Subcutaneous abdominal adipose tissue (tissue), 5 donors: Measurements from ENCODE around the gene IRF9.

Experiments used
- H3K27ac ChIP-seq: one replicate; pipeline ENCODE4 v1.7.0; 2013; ENCODE audit warnings: low read depth, mild to moderate bottlenecking, inconsistent platforms, low read length, moderate library complexity
- H3K27me3 ChIP-seq, 5 donors: one replicate each; pipeline ENCODE4 v1.7.0; 2013; ENCODE audit warnings: low read length in 5 of 5, inconsistent platforms in 1 of 5; ENCODE audit not compliant: control insufficient read depth in 5 of 5, insufficient read depth in 4 of 5
- H3K36me3 ChIP-seq, 5 donors: one replicate each; pipeline ENCODE4 v1.7.0; 2013; ENCODE audit warnings: low read length in 5 of 5; ENCODE audit not compliant: control insufficient read depth in 5 of 5, insufficient read depth in 5 of 5
- H3K4me1 ChIP-seq, 5 donors: one replicate each; pipeline ENCODE4 v1.7.0; 2013; ENCODE audit warnings: low read length in 5 of 5, mild to moderate bottlenecking in 3 of 5, moderate library complexity in 1 of 5; ENCODE audit not compliant: control insufficient read depth in 5 of 5, insufficient read depth in 5 of 5
- H3K4me3 ChIP-seq, 5 donors: one replicate each; pipeline ENCODE4 v1.7.0; 2013; ENCODE audit warnings: low read length in 5 of 5, low read depth in 1 of 5
- H3K9ac ChIP-seq, 5 donors: one replicate each; pipeline ENCODE4 v1.7.0; 2013; ENCODE audit warnings: low read length in 5 of 5, mild to moderate bottlenecking in 4 of 5, moderate library complexity in 3 of 5
- H3K9me3 ChIP-seq, 5 donors: one replicate each; pipeline ENCODE4 v1.7.0; 2013; ENCODE audit warnings: low read length in 5 of 5; ENCODE audit not compliant: control insufficient read depth in 5 of 5
- donor health status: healthy.
- donor health status: healthy.
- donor health status: healthy.
- donor health status: healthy.
- donor health status: healthy.

IRF9 gene

GRCh38 chr14:24182110-24182882 lies 21.2 kb downstream of the IRF9 start:
- H3K27me3 ChIP-seq = no peaks in the 10 kb centered on the region
- peaks cover 0 to 100% (median 93%) of the 10 kb centered on the region in 5 donors for H3K36me3 ChIP-seq
- no peak overlapping the region for H3K27ac ChIP-seq
- no peaks in the 10 kb centered on the region for H3K9me3 ChIP-seq
- H3K9ac ChIP-seq = no peak overlapping the region
- no peak overlapping the region for H3K4me3 ChIP-seq
- H3K4me1 ChIP-seq = peaks cover 0 to under 1% (median under 1%) of the 10 kb centered on the region in 5 donors

DNA sequence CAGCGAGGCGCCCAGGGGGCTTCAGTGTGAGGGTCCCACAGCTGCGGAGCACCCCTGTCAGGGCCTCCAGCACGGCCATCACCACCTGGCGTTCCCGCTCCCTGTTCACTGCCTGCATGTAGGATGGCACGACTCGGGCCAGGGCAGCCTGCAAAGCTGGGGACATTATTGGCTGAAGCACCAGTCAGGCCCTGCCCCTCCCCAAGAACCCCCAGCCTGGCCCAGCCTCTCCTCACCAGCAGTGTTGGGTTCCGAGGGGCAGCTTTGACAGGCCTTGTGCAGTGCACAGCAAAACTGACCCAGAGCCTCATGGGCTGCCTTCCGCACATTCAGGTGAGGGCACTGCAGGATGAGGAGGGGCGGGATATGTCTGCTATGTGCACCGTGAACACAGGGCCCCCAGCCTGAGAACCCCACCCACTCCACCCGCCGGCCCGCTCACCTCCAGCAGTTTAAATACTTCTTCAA lies 22.0 kb downstream of the IRF9 start:
- no peak overlapping the region for H3K9ac ChIP-seq
- peaks cover 0 to 94% (median 86%) of the 10 kb centered on the region in 5 donors for H3K36me3 ChIP-seq
- H3K27ac ChIP-seq = no peak overlapping the region
- H3K4me3 ChIP-seq = no peak overlapping the region
- peaks cover 4 to 8% (median 8%) of the 10 kb centered on the region in 5 donors for H3K4me1 ChIP-seq
- no peaks in the 10 kb centered on the region for H3K27me3 ChIP-seq
- no peaks in the 10 kb centered on the region for H3K9me3 ChIP-seq

GRCh38 chr14:24184104-24184970 lies 23.3 kb downstream of the IRF9 start:
- H3K4me1 ChIP-seq = peaks cover 6 to 20% (median 18%) of the 10 kb centered on the region in 5 donors
- H3K36me3 ChIP-seq = peaks cover 0 to 81% (median 73%) of the 10 kb centered on the region in 5 donors
- H3K27me3 ChIP-seq = no peaks in the 10 kb centered on the region
- no peak overlapping the region for H3K27ac ChIP-seq
- no peak overlapping the region for H3K4me3 ChIP-seq
- H3K9ac ChIP-seq = no peak overlapping the region
- H3K9me3 ChIP-seq = no peaks in the 10 kb centered on the region

- H3K36me3 ChIP-seq = peaks cover 0 to 76% (median 66%) of the 10 kb centered on the region in 5 donors
- no peak overlapping the region for H3K4me3 ChIP-seq
Observed at GRCh38 chr14:24185026-24185425, 24.0 kb downstream of the IRF9 start.

DNA sequence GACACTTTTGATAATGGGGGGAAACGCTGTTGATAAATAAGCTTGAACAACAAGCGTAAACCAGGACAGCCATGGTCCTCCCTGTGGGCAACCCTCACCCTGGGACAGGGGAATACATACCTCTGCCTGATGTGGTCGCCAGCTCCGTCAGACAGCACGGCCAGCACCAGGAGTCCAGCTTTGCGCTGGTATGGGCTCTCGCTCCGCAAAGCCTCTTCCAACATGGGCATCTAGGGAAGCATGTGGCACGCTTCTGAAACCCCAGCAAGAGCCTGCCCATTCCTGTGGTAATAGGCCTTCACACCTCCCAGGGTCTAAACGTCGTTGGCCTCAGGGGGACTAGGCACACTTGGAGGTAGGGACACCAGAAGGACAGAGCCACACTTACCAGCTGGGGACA lies 24.7 kb downstream of the IRF9 start:
- Histone ChIP-seq H3K9ac (no peak overlapping the region), H3K4me1 (peaks cover 6 to 20% (median 19%) of the 10 kb centered on the region in 5 donors), H3K4me3 (no peak overlapping the region), H3K9me3 (no peaks in the 10 kb centered on the region), H3K27ac (no peak overlapping the region), H3K27me3 (no peaks in the 10 kb centered on the region), H3K36me3 (peaks cover 0 to 75% (median 65%) of the 10 kb centered on the region in 5 donors)

More at GRCh38 chr14:24185026-24185425, 24.0 kb downstream of the IRF9 start:
- H3K27me3 ChIP-seq = no peaks in the 10 kb centered on the region
- H3K27ac ChIP-seq = no peak overlapping the region
- H3K9ac ChIP-seq = no peak overlapping the region
- peaks cover 6 to 20% (median 19%) of the 10 kb centered on the region in 5 donors for H3K4me1 ChIP-seq
- no peaks in the 10 kb centered on the region for H3K9me3 ChIP-seq

DNA sequence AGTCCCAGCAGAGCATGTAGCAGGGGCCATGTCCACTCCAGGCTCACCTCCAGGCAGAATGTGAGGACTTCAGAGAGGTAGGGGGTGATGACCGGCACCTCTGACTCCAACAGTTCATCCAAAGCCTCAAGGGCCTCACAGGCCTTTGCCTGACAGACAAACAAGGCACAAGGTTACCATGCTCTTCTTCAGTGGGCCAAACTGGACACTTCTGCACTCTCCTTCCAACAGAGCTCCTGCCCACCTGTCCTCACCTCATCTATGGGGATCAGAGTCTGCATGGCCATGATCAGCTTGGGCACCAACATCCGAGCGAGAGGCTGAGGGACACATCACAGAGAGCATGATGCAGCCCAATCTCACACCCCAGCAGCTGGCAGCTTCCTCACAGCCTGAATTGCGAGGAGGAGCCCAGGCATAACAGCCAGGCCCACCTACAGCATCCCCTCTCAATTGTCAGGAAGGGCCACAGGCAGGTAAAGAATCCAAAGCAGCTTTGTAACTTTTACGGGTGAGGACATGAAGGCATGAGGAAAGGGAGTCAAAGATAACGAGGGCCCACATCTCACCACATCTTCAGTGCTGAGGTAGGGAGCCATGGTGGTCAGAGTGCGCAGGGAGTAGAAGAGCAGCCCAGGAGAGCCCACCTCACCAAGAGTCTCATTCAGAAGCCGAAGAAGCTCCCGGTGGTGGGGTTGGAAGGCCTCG lies 25.9 kb downstream of the IRF9 start:
- H3K4me1 ChIP-seq = peaks cover 6 to 20% (median 19%) of the 10 kb centered on the region in 5 donors
- H3K27ac ChIP-seq = no peak overlapping the region
- H3K9me3 ChIP-seq = no peaks in the 10 kb centered on the region
- no peak overlapping the region for H3K4me3 ChIP-seq
- no peak overlapping the region for H3K9ac ChIP-seq
- no peaks in the 10 kb centered on the region for H3K27me3 ChIP-seq
- H3K36me3 ChIP-seq = peaks cover 5 to 71% (median 57%) of the 10 kb centered on the region in 5 donors

GRCh38 chr14:24187539-24187915 lies 26.5 kb downstream of the IRF9 start:
- peak overlapping the region; percentile 68 to 78 (median 74) for H3K4me3 ChIP-seq
- peaks cover 5 to 71% (median 57%) of the 10 kb centered on the region in 5 donors for H3K36me3 ChIP-seq
- H3K27me3 ChIP-seq = no peaks in the 10 kb centered on the region
- H3K9me3 ChIP-seq = no peaks in the 10 kb centered on the region
- H3K27ac ChIP-seq = no peak overlapping the region
- H3K9ac ChIP-seq = peak overlapping the region in 3 of 5 donors; percentile 5 to 83 (median 82)
- H3K4me1 ChIP-seq = peaks cover 6 to 20% (median 19%) of the 10 kb centered on the region in 5 donors

GRCh38 chr14:24188251-24189058 lies 27.4 kb downstream of the IRF9 start, which contains the start of gene IPO4:
TSS of gene IPO4 (minus strand) at chr14:24188816. CDS start at chr14:24188787, 29 bp downstream.
- peak within 1 kb of the TSS; percentile 56 to 83 (median 78) for H3K9ac ChIP-seq
- no peaks in the 10 kb centered on the region for H3K27me3 ChIP-seq
- peak within 1 kb of the TSS; percentile 74 for H3K27ac ChIP-seq
- H3K9me3 ChIP-seq = no peaks in the 10 kb centered on the region
- H3K36me3 ChIP-seq = peaks cover 5 to 68% (median 54%) of the 10 kb centered on the region in 5 donors
- H3K4me3 ChIP-seq = peak within 1 kb of the TSS; percentile 68 to 78 (median 74)
- H3K4me1 ChIP-seq = peaks cover 6 to 20% (median 19%) of the 10 kb centered on the region in 5 donors

GRCh38 chr14:24189059-24189375 lies 28.0 kb downstream of the IRF9 start:
- H3K27me3 ChIP-seq = no peaks in the 10 kb centered on the region
- H3K4me3 ChIP-seq = peak overlapping the region in 3 of 5 donors; percentile 74 to 76 (median 74)
- peak overlapping the region; percentile 74 for H3K27ac ChIP-seq
- no peaks in the 10 kb centered on the region for H3K9me3 ChIP-seq
- H3K9ac ChIP-seq = peak overlapping the region in 1 of 5 donors; percentile 78
- H3K36me3 ChIP-seq = peaks cover 5 to 63% (median 50%) of the 10 kb centered on the region in 5 donors
- peaks cover 6 to 22% (median 20%) of the 10 kb centered on the region in 5 donors for H3K4me1 ChIP-seq
